C1 segment of cervical spinal cord (tissue), 14 donors: ENCODE results near the gene TCF4.
A peak's percentile ranks its signal among the peaks of the same experiment; 100 is the strongest.

Experiments
- DNase-seq, 14 donors: peaks; one replicate each; lab custom pipeline; 2025; lab: John Stamatoyannopoulos, UW

TCF4 gene

DNA sequence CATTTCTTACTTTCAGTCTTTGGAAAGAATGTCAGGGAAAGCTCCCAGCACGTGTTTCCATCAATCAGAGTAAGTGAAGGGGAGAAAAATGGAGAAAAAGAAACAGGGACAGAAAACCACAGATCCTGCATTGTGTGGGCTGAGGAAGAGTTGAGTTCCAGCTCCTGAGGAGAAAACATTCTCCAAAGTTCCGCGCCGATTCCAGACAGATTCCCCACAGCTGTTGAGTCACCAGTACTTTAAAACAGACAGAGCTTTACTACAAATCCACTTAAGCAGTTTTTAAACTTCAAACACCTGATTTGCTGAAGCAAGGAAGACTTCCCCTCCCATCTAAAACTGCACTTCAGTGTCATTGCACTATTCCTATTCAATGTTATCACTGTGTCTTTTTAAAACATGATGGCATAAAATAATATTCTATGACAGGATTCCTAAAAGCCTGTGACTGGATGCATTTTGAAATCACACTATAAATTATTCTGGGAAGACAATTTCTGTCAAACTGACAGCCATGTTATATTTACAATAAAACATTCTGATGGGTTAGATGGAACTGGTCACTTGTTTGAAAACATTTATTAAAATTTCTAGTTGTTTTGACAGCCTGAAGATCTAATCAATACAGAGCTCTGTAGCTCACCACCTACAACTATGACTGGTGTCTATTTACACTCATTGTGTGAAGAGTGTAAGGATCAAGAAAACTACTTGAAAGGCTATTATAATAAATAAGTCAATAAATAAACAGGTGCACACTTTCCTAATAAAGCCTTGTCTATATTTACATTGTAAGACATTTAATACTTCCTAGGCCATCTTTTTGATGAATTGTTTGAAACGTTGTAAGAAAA lies 40.9 kb downstream of the TCF4 start:
- DNase-seq, result peak in 4 of 14 donors; percentile 13 to 42 (median 22)

DNA sequence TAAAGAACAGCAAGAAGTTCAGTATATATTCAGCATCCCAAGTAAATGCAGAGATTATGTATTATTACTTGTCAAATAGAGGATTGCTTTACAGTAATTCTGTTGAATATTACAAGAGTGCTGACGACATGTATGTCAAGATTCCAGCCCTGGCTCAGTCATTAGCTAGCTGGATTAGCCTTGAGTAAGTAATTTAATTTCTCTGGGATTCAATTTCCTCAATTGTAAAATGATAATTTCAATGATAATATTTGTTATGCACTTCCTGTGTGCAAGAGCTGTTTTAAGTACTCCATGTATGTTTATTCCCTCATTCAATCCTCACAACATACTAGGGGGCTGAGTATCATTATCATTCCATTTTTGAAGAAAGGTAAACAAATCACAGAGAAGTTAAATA lies 44.0 kb downstream of the TCF4 start:
- no peak for DNase-seq

DNA sequence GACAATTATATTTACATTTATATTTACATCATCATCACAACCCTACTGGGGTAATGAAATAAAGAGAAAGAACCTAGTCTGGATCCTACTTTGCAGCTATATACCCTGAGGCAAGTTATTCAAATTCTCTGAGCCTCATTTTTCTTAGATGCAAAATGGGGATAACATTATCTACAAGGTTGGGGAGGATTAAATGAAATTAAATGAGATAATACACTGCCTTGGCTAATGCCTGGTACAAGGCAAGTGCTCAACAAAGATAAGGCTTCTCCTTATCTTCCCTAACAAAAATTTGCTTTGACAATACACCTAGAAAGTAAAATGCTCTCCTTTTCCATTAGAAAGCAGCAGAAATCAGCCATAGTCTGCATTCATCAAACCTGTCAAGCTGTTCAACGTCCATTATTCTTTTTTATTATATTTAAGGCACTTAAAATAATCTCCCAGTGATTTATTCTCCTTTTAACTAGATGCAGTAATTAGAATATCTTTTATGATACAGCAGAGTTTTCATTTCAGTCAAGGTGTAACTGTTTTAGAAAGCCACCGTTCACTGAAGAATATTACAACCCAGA lies 44.8 kb downstream of the TCF4 start:
- DNase-seq, result no peak

DNA sequence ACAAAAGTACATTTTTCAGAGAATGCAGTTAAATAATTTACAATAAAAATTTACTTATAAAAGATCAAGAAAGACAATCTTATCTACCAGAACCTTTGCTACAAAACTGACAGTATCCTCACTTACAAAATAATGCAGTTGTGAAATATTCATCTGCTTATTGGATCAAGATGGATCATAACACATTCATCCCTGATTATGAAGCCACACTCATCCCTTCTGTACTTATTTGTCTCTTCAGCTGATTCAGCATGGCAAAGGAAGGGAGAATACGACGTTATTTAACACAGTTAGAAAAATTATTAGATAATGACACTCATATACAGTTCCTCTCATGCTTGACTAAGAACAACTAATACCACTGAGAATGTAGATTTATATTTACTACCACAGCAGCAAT lies 46.4 kb downstream of the TCF4 start:
- no peak for DNase-seq

DNA sequence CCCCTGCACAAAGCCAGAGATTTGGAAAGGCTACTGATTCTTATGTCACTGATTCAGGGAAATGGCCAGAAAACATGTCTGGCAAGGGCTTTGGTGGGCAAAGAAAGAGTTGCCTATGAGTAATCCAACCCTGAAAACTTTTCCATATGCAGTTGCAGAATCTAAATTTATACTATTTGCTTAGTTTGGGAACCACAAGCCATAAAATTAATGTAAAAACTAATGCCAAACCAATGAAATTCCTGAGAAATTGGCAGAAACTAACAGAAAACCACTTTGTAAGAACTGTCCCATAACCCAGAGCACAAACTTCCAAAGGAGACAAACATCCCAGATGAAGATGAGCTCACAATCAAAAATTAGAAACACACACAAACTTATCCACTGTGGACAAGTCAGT lies 48.8 kb downstream of the TCF4 start:
- no peak for DNase-seq

DNA sequence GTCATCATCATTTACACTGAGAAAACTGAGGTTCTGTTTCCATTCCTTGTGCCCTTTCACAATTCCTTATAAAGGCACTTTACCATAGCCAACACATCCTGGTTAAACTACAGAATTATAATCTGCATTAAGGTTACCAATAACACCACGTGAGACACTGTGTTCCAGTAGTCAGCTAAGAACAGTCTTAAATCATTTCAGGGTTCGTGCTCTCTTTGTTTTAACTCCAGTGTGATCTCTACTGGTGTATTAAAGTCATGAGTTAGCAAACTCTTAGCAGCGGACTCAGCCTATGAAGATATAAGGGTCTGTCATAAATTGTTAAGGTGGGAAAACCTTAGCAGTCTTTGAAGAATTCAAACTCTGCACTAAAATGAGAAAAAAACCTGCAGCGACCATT lies 53.0 kb downstream of the TCF4 start:
- no peak for DNase-seq

DNA sequence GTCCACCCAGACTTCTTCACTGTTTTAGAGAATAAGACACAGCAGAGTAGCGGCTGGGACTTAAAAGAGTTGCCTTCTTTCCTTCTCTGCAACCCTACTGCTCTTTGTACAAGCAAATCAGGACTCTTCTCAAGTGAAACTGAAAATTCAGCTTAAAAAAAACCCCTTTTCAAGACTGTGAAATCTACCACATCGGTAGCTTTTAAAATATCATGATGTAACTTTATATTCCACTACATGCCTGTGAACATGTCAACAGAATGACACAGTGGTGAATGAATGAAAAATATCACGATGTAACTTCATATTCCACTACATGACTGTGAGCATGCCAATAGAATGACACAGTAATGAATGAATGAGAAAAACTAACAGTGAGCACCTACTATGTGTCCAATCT lies 53.4 kb downstream of the TCF4 start:
- DNase-seq, result no peak

DNA sequence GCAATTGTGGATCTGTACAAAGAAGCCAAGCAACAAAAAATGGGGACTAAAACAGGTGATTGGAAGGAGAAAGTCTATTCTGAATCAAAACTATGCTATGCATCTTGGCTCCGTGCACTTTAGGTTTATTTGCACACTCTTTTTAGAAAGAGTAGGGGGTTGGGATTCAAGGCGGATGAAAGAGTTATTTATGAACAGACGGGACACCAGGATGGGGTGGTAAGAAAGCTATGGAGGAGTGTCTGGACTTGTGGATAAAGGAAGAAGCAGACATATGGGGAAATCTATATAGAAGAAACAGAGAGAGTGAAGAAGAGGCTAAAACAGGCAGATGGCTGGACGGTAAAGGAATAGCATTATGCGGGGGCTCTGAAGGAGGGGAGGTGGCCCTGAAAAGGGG lies 57.8 kb downstream of the TCF4 start:
- no peak for DNase-seq

DNA sequence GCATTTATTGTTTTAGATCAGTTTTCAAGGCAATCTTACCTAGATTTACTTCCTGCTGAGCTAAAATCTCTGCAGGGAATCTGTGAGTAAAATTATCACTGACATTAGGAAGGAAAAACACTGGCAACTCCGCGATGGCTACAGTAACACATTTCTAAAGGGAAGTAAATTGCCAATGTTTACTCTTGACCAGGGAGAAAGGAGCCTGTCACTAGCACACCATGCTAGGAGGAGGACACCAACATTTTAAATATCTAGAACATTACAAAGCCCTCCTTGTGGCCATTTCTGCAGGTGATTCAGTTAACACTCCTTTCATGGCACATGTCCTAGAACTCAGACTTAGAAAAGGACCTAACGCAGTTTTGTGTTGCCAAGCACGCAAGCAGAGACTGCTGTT lies 58.4 kb downstream of the TCF4 start:
- DNase-seq, result peak in 1 of 14 donors; percentile 75

DNA sequence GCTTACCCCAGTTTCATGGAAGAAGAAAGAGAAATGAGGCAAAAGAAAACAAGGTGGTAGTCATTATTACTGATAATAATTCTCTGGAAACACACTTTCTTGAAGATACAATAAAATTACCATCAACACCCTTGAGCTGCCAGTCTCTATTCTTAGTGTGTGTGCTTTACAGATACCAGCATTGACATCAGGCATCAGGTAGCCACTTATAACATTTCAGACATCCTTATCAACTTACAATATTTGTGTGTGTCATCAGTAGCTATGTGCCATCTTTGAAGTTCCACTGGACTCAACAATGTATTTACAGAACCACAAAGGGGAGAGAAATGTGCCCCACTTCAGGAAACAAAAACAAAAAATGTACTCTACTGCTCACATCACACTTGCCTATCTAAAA lies 62.1 kb downstream of the TCF4 start:
- DNase-seq, result no peak

DNA sequence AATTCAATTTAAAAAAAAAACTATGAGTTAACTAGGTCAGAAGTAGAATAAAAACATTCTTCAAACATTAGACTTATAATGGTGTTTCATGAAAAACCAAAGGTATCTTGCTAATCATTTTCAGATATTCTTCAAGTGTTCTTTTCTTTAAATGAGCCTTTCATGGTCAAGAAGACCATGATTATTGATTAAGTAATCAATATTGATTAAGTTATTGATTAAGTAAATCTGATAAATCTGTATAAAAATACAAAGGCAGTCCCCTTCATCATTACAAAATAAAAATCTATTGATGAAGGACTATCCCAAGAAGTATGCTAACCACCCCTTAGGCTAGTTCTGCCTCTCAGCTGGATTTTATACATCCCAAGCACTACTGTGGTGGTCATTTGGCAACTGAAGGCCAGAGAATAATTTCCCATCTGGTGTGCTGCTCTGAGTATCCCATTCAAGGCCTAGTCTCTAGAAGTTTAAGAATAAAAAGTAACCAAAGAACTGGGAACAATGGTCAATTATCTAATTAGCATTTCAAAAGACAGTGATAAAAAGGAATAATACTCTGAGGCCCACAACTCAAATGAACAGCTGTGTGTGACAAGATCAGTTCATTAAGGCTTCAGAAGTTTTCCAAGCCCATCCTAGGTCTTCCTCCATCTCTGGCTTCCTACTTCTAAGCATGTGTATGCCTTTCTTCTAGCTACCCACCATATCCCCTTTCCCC lies 63.5 kb downstream of the TCF4 start:
- DNase-seq, result no peak

DNA sequence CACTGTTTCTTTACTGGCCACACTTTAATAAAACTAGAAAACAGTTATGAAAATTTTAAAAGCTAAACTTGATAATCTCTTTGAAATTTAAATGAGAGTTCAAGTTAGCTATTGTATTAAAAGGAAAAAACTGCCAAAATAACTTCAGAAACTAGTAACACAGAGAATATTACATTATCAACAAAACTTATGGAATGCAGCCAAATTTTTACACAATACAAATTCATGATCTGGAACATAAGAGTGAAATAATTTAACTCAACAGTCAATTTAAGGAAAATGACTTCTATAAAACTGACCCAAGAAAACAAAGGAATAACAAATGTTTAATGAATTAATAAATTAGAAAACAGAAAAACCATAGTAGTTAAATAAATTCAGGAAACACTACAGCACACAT lies 65.0 kb downstream of the TCF4 start:
- no peak for DNase-seq

DNA sequence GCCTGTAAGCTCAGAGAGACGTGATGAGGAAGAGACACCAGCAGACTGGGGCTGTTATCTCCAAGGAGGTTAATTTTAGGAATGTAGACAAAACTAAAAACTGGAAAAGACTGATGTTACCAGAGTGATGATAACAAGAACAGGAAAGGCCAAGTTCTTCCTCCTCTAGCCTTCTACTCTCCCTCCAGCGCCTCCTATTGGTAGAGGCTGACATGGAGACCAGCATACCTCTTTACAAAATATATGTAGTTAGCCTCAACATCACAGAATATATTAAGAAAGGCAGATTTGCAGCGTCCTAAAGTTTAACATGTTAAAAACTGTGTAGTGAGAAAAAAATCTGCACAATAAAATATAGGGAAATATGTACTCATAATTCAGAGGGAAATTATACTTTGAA lies 66.0 kb downstream of the TCF4 start:
- DNase-seq, result no peak

DNA sequence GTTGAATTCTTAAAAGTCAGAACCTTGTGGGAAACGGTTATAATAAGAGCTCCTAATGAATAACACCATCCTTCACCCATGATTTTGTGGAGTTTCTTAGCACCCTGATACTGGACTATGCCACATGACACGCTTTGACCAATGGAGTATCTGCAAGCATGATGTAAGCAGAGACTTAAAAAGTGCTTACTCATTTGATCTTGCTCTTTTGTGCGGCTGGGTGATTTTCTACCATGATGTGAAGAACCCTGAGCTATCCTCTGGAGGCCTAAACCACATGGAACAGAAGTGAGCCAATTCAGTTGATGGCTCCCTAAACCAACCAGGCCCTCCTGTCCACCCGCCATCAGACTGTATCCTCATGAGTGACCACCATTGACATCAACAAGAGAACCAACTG lies 70.9 kb downstream of the TCF4 start:
- no peak for DNase-seq

DNA sequence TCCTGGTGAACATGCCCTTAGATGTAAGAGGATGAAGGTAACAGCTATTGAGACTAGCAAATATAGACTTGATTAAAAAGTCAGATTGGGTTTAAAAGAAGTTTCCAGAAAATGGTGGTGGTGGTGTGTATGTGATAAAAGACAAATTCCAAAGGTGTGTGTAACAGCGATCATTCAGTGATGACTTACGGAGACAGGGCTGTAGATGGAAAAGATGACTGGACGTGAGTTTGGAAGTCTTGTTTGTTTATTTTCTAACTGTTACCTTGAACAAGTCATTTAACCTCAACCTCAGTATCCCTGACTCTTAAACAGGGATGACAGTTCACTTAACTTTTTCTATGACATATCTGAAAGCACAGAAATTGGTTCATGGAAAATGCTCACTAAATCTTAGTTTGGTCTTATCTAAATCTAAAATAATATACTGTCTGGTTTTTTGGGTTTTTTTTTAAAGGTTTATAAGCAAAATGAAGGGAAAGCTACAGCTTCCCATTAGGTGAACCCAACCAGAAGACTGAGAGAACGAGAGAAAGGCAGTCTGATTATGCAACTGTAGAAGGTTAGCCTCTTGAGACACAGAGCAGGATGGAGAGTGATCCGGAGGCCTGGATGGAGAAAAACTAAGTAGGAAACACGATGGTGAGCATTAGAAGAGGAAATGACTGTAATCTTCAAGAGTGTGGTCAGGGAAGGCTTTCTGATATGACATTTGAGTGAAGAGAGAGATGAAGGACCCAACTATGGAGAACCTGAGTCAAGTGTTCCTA lies 71.9 kb downstream of the TCF4 start:
- DNase-seq, result no peak

DNA sequence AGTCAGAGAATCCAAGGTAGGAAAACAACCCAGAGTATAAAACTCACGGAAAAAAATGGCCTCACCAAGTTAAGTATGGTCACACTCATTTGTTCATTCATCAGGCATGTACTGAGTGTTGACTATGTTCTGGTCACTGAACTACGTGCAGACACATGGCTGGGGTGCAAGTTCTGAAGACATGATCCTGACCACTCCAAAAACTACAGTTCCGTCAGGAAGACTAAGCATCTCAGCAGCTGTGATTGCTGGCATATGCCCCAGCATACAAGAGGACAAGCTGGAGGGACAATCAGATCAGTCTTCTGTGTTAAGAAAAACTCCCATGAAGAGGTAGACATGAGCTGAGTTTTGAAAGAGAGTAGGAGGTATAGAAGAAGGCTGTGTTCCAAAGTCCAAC lies 72.8 kb downstream of the TCF4 start:
- DNase-seq, result no peak

DNA sequence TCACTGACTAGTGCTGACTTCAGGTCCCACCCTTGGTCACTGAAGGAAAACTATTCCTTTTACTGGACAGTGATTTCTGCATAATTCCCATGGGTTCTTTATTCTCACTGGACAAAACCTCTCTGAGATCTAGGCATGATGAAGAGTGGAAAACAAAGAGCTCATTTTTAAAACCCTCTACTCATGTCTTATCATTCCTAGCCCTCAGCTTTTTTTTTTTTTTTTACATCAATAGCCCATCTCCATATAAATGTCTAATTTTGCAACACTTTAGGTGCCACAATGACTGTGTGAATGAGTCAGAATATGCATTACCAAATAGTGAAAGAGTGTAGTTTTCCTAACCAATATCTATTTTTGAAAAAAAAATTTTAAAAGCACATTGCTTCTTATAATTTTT lies 74.8 kb downstream of the TCF4 start:
- no peak for DNase-seq

DNA sequence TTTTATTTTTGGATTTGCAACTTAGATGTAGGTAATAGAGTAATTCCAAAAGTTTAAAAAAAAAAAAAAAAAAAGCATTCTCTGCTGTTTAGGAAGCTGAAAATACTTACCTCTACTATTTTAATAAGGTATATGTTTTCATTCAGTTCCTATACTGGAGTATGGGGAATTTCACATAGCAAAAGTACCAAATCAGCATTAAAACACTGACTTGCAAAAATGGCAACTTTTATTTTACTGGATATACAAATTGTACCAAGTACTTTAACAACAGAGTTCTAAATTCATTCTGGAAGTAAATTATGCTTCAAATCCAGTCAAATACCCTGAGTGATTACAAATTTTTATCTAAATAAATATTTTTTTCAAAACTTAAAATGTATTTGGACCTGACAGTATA lies 76.7 kb downstream of the TCF4 start:
- no peak for DNase-seq

DNA sequence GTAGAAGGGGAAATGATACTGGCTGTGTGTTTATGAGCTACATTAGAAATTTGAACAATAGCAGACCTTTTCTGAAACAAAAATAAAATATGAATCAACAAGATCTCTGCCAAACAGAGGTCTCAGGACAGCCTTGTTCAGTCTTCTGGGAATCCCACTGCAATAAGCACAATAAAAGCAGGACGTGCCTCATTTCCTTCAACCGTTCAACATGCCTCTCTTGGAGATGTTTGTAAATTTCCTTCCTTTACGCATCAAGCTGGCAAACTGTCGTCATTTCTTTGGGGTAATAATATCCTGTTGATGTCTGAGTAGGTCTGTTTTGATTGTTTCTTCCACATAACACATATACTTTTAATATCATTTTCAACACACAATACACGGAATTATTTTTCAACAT lies 77.2 kb downstream of the TCF4 start:
- no peak for DNase-seq

DNA sequence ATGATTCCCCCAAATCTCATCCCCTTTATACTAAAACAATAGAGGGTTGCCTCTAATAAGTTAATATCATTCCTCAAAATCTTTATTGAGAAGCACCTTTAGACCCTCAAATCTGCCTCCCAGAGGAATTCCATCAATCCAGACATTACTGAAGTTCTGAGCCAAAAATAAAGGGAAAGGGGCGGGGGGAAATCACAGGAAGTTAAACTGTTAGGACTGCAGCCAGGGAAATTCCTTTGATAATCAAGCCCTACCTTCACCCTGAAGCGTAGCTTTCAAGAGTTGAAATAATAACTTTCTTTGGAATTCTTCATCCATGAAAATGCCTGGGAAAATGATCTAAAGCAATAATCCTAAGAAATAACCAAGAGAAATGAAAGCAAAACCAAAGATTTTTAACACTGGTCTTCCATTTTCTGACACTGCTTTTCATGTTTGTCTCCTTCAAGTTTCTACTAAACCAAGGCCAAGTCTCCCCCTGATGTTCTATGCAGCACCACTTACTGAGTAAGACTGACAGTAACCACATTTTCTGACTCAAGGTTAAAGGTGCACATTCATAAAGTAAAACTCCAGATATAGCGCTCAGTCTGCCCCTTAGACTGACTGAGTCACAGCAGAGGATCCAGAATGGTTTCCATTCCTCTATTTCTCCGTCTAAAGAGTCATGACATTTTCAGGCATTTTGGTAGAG lies 78.2 kb downstream of the TCF4 start:
- no peak for DNase-seq

DNA sequence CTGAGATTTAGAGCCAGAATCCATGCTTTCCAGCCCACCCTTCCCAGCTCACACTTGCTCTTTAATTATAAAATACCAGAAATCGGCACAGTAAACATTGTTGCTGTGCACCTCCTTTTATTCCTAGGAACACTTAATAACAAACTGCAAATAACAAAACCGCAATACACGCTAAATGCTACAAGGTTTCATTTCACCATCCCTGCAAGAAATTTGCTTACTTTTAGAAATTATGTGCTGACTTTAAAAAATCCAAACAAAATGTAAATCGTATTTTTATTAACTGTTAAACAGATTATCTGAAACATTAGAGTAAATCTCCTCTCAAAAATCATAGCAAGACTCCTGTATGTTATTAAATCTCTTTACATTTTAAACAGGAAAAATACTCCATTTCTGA lies 79.3 kb downstream of the TCF4 start:
- no peak for DNase-seq

DNA sequence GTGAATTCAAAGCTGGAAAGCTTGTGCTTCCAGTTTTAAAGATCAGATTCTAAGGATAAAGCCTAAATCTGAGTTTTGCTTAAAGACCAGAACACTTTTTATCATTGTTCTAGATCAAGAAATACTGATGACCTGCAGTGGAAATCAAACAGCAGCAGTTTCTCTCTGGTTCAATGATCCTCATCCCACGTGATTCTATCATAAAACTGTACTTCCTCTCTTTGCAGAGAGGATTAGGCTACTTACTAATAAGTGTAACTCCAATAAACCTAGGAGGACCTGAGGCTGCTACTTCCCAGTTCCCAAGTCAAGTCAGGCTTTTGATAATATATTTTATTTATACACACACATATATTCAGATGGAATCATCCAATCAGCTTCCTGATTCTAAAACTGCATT lies 81.9 kb downstream of the TCF4 start:
- DNase-seq, result no peak
